GM12873 (cell line): ENCODE measurements around the gene POM121L2.

Source experiments
- CTCF ChIP-seq: IDR thresholded peaks from 2 replicates; pipeline ENCODE4 v1.5.1; 2012; ENCODE audit warnings: low read depth, mild to moderate bottlenecking, moderate library complexity, low read length, control low read depth; ENCODE audit not compliant: insufficient read depth; ENCODE audit errors: missing control alignments

POM121L2 gene

GRCh38 chr6:27312146-27312949 is at the start of gene POM121L2:
TSS of gene POM121L2 (minus strand) at chr6:27312273. CDS start at chr6:27312170, 103 bp downstream.
- TF ChIP-seq CTCF: peak; percentile 85

- no peak for TF ChIP-seq CTCF
Observed at GRCh38 chr6:27359231-27359630, 47.2 kb upstream of the POM121L2 start.

GRCh38 chr6:27358786-27359185 is 46.7 kb upstream of the POM121L2 start:
- no peak for TF ChIP-seq CTCF

GRCh38 chr6:27352850-27353249 is 40.8 kb upstream of the POM121L2 start:
- no peak for TF ChIP-seq CTCF

- TF ChIP-seq CTCF: no peak
Observed at GRCh38 chr6:27334141-27334540, 22.1 kb upstream of the POM121L2 start.

GRCh38 chr6:27333642-27334040 is 21.6 kb upstream of the POM121L2 start:
- no peak for TF ChIP-seq CTCF

- TF ChIP-seq CTCF: no peak
Observed at GRCh38 chr6:27332692-27333641, 20.9 kb upstream of the POM121L2 start.
